ENCODE measurements around the gene ZNF530.

The ZNF530 gene

GRCh38 chr19:57615346-57615745, 15.7 kb downstream of the ZNF530 start:
- no peak for DNase-seq

- DNase-seq, result no peak
Observed at GRCh38 chr19:57620673-57621348, 21.1 kb downstream of the ZNF530 start.

GRCh38 chr19:57623091-57623490, 23.4 kb downstream of the ZNF530 start:
- DNase-seq, result no peak

GRCh38 chr19:57632987-57633831, 33.5 kb downstream of the ZNF530 start, which contains the start of gene ZNF211:
Gene ZNF211, plus strand, starts transcription at chr19:57633168. Its CDS starts 179 bp downstream, at chr19:57633347.
- DNase-seq, result peak; percentile 93

- no peak for DNase-seq
Observed at GRCh38 chr19:57633832-57634131, 34.1 kb downstream of the ZNF530 start.

GRCh38 chr19:57637379-57637778, 37.7 kb downstream of the ZNF530 start:
- DNase-seq, result no peak

- no peak for DNase-seq
Observed at GRCh38 chr19:57641715-57642234, 42.1 kb downstream of the ZNF530 start.

GRCh38 chr19:57642396-57643046, 42.8 kb downstream of the ZNF530 start:
- DNase-seq, result no peak

GRCh38 chr19:57643734-57644133, 44.0 kb downstream of the ZNF530 start:
- no peak for DNase-seq

GRCh38 chr19:57648331-57649003, 48.8 kb downstream of the ZNF530 start:
- peak; percentile 81 for DNase-seq

GRCh38 chr19:57651654-57651996, 51.9 kb downstream of the ZNF530 start:
- DNase-seq, result no peak

- no peak for DNase-seq
Observed at GRCh38 chr19:57653689-57654088, 54.0 kb downstream of the ZNF530 start.

- DNase-seq, result no peak
Observed at GRCh38 chr19:57655443-57655842, 55.8 kb downstream of the ZNF530 start.

GRCh38 chr19:57656346-57656745, 56.7 kb downstream of the ZNF530 start:
- DNase-seq, result no peak
